Mesothelial cell of epicardium (in vitro differentiated cells): Measurements from ENCODE around the gene RAB11FIP3. TPM values are rescaled to one million over a fixed set of nuclear protein-coding genes. Genes with fewer than 3 reads are reported as not detected.

Experiments used
- DNase-seq, 2 experiments: peaks; one replicate each; pipeline ENCODE4 v3.0.0; 2021; ENCODE audit warnings: low spot score in 2 of 2; ENCODE audit not compliant: unreplicated experiment in 2 of 2
- H3K27ac Mint-ChIP-seq: 2 replicates; pipeline ENCODE4 v1.8.0; 2021; ENCODE audit warnings: mixed read lengths
- H3K27me3 Mint-ChIP-seq: 2 replicates; pipeline ENCODE4 v1.8.0; 2021; ENCODE audit warnings: low read depth, mixed read lengths
- H3K36me3 Mint-ChIP-seq: 2 replicates; pipeline ENCODE4 v1.8.0; 2021; ENCODE audit warnings: mixed read lengths
- H3K4me1 Mint-ChIP-seq: 2 replicates; pipeline ENCODE4 v1.8.0; 2021; ENCODE audit warnings: mixed read lengths
- H3K4me3 Mint-ChIP-seq: 2 replicates; pipeline ENCODE4 v1.8.0; 2021; ENCODE audit warnings: mild to moderate bottlenecking, moderate library complexity, mixed read lengths
- H3K9me3 Mint-ChIP-seq: 2 replicates; pipeline ENCODE4 v1.8.0; 2021; ENCODE audit warnings: mixed read lengths
- CTCF ChIP-seq: fragments of 200-600 bp; sonication (generic); IDR thresholded peaks from one replicate; pipeline ENCODE4 v1.5.0; 2021; ENCODE audit warnings: antibody characterized with exemption; ENCODE audit not compliant: unreplicated experiment
- total RNA-seq: library from RNA; stranded (reverse); gene quantifications from 3 replicates; pipeline ENCODE4 v1.2.1, GENCODE V29; 2021

The RAB11FIP3 gene
- total RNA-seq, 1 donor from 2014 or later, result 68.8 TPM

- Mint-ChIP-seq H3K27me3 (no peaks in the 10 kb centered on the region), H3K27ac (peak overlapping the region; percentile 78), H3K4me3 (peak overlapping the region; percentile 81), H3K36me3 (no peaks in the 10 kb centered on the region), H3K9me3 (no peaks in the 10 kb centered on the region), H3K4me1 (peaks cover 25% of the 10 kb centered on the region)
- DNase-seq, result peak in 1 of 2 experiments; percentile 53
- TF ChIP-seq CTCF, result no peak
Measured at GRCh38 chr16:528111-529011, 102.9 kb downstream of the RAB11FIP3 start.

DNA sequence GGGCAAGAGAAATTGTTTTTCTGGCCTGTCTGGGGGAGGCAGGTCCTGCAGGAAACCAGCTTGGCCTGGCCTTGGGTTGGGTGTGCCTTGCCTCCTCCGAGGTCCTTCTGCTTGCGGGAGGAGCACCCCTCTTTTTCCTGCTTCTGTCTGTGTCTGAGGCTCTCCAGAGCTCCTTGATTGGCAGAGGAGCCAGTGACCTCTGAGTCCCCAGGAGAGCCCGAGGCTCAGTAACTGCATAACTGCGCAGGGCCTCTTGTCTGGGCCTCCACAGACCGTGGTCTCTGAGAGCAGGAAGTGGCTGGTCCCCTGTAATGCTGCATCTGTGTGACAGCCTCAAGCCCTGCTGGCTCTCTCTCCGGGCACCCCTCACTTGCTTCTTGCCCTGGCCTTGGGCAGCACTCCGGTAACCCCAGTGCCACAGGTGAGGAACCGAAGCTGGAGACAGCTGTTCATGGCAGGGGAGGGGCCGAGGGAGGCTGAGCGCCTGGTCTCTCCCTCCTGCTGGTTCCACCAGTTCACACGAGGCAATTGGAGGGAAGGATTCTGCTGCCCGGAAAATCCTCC, 103.6 kb downstream of the RAB11FIP3 start:
- Mint-ChIP-seq H3K36me3 (no peaks in the 10 kb centered on the region), H3K9me3 (no peaks in the 10 kb centered on the region), H3K4me3 (peak overlapping the region; percentile 81), H3K27ac (peak overlapping the region; percentile 78), H3K4me1 (peaks cover 25% of the 10 kb centered on the region), H3K27me3 (no peaks in the 10 kb centered on the region)
- no peak for TF ChIP-seq CTCF
- DNase-seq, result no peak

GRCh38 chr16:530111-530817, 104.8 kb downstream of the RAB11FIP3 start:
- peak overlapping the region; percentile 52 for H3K4me3 Mint-ChIP-seq
- H3K27ac Mint-ChIP-seq, result peak overlapping the region; percentile 16
- TF ChIP-seq CTCF, result no peak
- DNase-seq, result no peak
- H3K27me3 Mint-ChIP-seq, result no peaks in the 10 kb centered on the region
- no peaks in the 10 kb centered on the region for H3K36me3 Mint-ChIP-seq
- no peaks in the 10 kb centered on the region for H3K9me3 Mint-ChIP-seq
- H3K4me1 Mint-ChIP-seq, result peaks cover 24% of the 10 kb centered on the region

GRCh38 chr16:531494-532125, 106.2 kb downstream of the RAB11FIP3 start:
- Mint-ChIP-seq H3K27me3 (no peaks in the 10 kb centered on the region), H3K9me3 (no peaks in the 10 kb centered on the region), H3K36me3 (no peaks in the 10 kb centered on the region), H3K4me1 (peaks cover 11% of the 10 kb centered on the region), H3K27ac (no peak overlapping the region), H3K4me3 (no peak overlapping the region)
- DNase-seq, result no peak
- no peak for TF ChIP-seq CTCF

DNA sequence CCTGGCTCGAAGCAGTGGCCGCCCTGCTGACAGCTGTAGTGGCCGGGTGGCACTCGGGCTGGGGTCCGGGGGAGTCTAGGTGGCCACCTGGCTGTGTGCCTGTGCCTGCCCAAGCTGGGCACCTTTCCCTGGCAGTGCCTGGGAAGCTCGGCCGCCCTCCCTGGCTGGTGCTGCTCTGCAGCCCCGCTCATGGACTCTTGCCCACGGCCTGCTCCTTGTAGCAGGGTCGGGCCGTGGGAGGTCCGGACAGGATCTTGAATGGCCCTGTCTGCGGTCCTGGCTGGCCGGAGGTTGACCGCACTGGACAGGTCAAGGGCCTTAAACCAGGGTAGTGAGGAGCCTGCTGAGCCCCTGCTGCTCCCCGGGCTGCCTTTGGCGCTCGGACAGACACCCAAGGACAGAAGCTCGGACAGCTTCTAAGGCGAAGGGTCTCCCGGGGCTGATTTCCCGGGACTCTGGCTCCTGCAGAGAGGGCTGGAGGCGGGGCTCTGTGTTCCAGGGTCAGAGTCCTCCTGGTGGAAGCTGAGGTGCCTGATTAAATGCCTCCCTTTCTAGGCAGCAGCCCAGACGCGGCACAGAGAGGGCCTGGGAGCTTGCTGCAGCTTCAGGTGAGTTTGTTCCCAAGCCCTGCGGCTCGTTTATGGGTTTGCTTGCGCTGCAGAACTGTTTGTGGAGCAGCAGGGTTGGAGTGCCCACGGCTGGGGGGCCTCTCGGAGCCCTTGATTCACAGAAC, 108.1 kb downstream of the RAB11FIP3 start:
- DNase-seq, result no peak
- peaks cover 8% of the 10 kb centered on the region for H3K4me1 Mint-ChIP-seq
- peaks cover 4% of the 10 kb centered on the region for H3K36me3 Mint-ChIP-seq
- H3K27ac Mint-ChIP-seq, result no peak overlapping the region
- H3K9me3 Mint-ChIP-seq, result no peaks in the 10 kb centered on the region
- no peak overlapping the region for H3K4me3 Mint-ChIP-seq
- no peaks in the 10 kb centered on the region for H3K27me3 Mint-ChIP-seq
- TF ChIP-seq CTCF, result no peak
